Measurements from ENCODE around the gene MCC. TPM values are rescaled to one million over a fixed set of nuclear protein-coding genes. Genes with fewer than 3 reads are reported as not detected.

Gene MCC
- total RNA-seq, 2 donors from 2014 or later, result 164 to 187 TPM

DNA sequence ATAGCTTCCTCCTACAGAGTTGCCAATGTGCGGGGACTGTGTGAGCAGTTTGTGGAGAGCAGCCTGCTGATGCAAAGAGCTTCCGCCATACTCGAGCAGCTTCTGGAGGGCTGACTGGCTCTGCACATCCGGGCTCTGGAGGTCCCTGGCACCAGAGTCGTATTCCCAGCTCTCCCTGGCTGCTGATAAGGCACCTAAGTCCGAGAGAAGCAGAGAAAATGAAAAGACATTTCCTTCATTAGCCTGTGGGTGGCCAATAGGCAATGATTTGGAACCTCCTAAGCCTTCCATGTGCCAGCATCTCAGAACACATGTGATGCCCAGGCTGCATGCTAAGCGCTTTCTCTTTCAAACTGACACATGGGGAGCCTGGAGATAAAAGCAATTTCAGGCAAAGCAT, 147.7 kb downstream of the MCC start:
- Mint-ChIP-seq H3K36me3 (ENCODE audit: low read depth) (no peaks in the 10 kb centered on the region), H3K27ac (no peak overlapping the region), H3K9me3 (no peaks in the 10 kb centered on the region), H3K4me1 (peaks cover 2% of the 10 kb centered on the region), H3K4me3 (no peak overlapping the region), H3K27me3 (ENCODE audit: insufficient read depth) (no peaks in the 10 kb centered on the region)
- no peak overlapping the region for H3K4me3 ChIP-seq (ENCODE audit: low read length)
- TF ChIP-seq, protein P1, sequence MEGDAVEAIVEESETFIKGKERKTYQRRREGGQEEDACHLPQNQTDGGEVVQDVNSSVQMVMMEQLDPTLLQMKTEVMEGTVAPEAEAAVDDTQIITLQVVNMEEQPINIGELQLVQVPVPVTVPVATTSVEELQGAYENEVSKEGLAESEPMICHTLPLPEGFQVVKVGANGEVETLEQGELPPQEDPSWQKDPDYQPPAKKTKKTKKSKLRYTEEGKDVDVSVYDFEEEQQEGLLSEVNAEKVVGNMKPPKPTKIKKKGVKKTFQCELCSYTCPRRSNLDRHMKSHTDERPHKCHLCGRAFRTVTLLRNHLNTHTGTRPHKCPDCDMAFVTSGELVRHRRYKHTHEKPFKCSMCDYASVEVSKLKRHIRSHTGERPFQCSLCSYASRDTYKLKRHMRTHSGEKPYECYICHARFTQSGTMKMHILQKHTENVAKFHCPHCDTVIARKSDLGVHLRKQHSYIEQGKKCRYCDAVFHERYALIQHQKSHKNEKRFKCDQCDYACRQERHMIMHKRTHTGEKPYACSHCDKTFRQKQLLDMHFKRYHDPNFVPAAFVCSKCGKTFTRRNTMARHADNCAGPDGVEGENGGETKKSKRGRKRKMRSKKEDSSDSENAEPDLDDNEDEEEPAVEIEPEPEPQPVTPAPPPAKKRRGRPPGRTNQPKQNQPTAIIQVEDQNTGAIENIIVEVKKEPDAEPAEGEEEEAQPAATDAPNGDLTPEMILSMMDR (conservative IDR thresholded peaks at IDR 0.05), result peak; percentile 53
- DNase-seq, result no peak
- H3K36me3 ChIP-seq (ENCODE audit: control insufficient read depth, insufficient read depth, low read length), result no peaks in the 10 kb centered on the region
- 85 to 88% methylated on average over 7 of the region's 7 CpGs for WGBS, 2 experiments (ENCODE audit: insufficient coverage in 1 of 2, insufficient read length in 1 of 2)
- H3K9ac ChIP-seq (ENCODE audit: extremely low read depth, low read length, poor library complexity, severe bottlenecking), result no peak overlapping the region
- no peak overlapping the region for H3K27ac ChIP-seq (ENCODE audit: low read depth, low read length)
- H3K4me1 ChIP-seq (ENCODE audit: control insufficient read depth, insufficient read depth, low read length), result no peaks in the 10 kb centered on the region
- H3K9me3 ChIP-seq (ENCODE audit: control insufficient read depth, low read length), result no peaks in the 10 kb centered on the region
- no peaks in the 10 kb centered on the region for H3K27me3 ChIP-seq (ENCODE audit: control insufficient read depth, insufficient read depth, low read length, poor library complexity, severe bottlenecking)

DNA sequence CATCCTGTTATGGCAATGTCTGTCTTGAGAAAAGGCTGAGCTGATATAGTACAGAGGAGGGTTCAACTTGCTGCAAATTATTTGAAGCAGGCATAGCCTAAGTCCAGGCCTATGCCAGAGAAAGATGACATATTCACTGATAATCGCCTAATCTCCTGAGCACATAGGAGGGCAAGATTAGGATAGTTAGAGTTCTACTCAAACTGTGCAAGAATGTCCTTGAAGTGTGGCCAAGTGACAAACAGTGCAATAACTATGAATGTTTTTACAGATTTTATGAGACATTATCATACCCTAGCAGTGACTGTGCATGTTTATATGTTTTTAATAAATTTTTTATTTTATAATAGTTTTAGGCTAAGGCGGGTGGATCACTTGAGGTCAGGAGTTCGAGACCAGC, 149.6 kb downstream of the MCC start:
- H3K36me3 Mint-ChIP-seq (ENCODE audit: low read depth), result no peaks in the 10 kb centered on the region
- WGBS, 2 experiments (ENCODE audit: insufficient coverage in 1 of 2, insufficient read length in 1 of 2), result 87 to 92% methylated on average over 2 to 3 of the region's 3 CpGs
- TF ChIP-seq, protein P1 (conservative IDR thresholded peaks at IDR 0.05), result no peak

DNA sequence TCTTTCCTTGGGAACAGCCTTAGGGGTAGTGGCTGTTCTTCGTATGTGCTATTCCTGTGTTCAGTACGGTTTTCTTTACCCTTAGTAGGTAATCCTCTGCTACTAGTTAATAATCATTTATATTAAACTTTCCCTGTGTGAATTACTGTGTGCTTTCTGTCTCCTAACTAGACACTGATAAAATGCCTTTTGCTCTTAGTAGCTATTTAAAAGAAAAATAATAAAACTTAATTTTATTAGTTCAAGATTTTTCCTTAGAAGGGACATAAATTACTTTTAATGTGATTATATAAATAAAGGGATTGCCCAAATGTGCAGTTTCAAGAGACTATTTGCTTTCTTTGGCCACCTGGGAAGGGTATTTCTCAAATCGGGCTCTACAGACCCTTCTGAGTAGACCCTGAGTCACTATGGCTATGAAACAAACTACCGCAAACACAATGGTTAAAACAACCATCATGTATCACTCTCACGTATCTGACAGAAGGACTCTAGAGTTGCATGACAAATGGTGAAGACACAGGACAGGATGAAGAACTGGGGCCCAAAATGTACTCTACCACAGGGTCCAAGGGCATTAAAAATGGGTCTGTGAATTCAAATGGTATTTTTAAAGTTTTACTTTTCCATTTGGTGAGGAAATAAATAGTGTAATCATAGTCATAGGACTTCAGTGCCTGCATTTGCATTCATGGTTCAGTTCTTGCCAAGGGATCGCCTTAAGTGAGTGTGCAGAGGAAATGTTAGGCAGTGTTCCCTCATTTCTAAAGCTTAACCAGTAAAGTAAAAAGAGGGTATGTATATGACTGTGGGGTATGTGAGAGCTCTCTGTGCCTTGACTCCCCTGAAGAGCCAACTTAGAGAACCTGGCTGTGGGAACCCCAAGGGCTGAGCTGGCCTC, 150.5 kb downstream of the MCC start:
- H3K27ac ChIP-seq (ENCODE audit: low read depth, low read length), result no peak overlapping the region
- H3K27me3 ChIP-seq (ENCODE audit: control insufficient read depth, insufficient read depth, low read length, poor library complexity, severe bottlenecking), result no peaks in the 10 kb centered on the region
- H3K36me3 ChIP-seq (ENCODE audit: control insufficient read depth, insufficient read depth, low read length), result no peaks in the 10 kb centered on the region
- no peaks in the 10 kb centered on the region for H3K9me3 ChIP-seq (ENCODE audit: control insufficient read depth, low read length)
- no peaks in the 10 kb centered on the region for H3K36me3 Mint-ChIP-seq (ENCODE audit: low read depth)
- WGBS, 2 experiments (ENCODE audit: insufficient coverage in 1 of 2, insufficient read length in 1 of 2), result 85 to 92% methylated on average over 2 to 5 of the region's 6 CpGs
- no peak overlapping the region for H3K4me3 ChIP-seq (ENCODE audit: low read length)
- no peak overlapping the region for H3K9ac ChIP-seq (ENCODE audit: extremely low read depth, low read length, poor library complexity, severe bottlenecking)
- no peaks in the 10 kb centered on the region for H3K27me3 Mint-ChIP-seq (ENCODE audit: insufficient read depth)
- H3K4me3 Mint-ChIP-seq, result no peak overlapping the region
- H3K9me3 Mint-ChIP-seq, result no peaks in the 10 kb centered on the region
- TF ChIP-seq, protein P1 (conservative IDR thresholded peaks at IDR 0.05), result no peak
- H3K4me1 Mint-ChIP-seq, result peaks cover 2% of the 10 kb centered on the region
- no peaks in the 10 kb centered on the region for H3K4me1 ChIP-seq (ENCODE audit: control insufficient read depth, insufficient read depth, low read length)
- H3K27ac Mint-ChIP-seq, result no peak overlapping the region
- DNase-seq, result no peak

More for the DNA sequence above, 149.6 kb downstream of the MCC start:
- no peaks in the 10 kb centered on the region for H3K27me3 Mint-ChIP-seq (ENCODE audit: insufficient read depth)
- no peak overlapping the region for H3K4me3 Mint-ChIP-seq
- H3K27ac Mint-ChIP-seq, result no peak overlapping the region
- Histone ChIP-seq H3K9me3 (ENCODE audit: control insufficient read depth, low read length) (no peaks in the 10 kb centered on the region), H3K36me3 (ENCODE audit: control insufficient read depth, insufficient read depth, low read length) (no peaks in the 10 kb centered on the region), H3K4me3 (ENCODE audit: low read length) (no peak overlapping the region), H3K4me1 (ENCODE audit: control insufficient read depth, insufficient read depth, low read length) (no peaks in the 10 kb centered on the region), H3K27me3 (ENCODE audit: control insufficient read depth, insufficient read depth, low read length, poor library complexity, severe bottlenecking) (no peaks in the 10 kb centered on the region), H3K9ac (ENCODE audit: extremely low read depth, low read length, poor library complexity, severe bottlenecking) (no peak overlapping the region), H3K27ac (ENCODE audit: low read depth, low read length) (no peak overlapping the region)
- DNase-seq, result no peak
- no peaks in the 10 kb centered on the region for H3K9me3 Mint-ChIP-seq
- peaks cover 2% of the 10 kb centered on the region for H3K4me1 Mint-ChIP-seq
